Neural cell (in vitro differentiated cells): ENCODE data around the gene CRTAC1. TPM values are rescaled to one million over a fixed set of nuclear protein-coding genes. Genes with fewer than 3 reads are reported as not detected.

Experiments
- H2AFZ ChIP-seq: fragments of 200-600, 300-800 bp; sonication (generic), shearing (Covaris generic); 2 replicates; pipeline ENCODE4 v1.6.0; 2014; ENCODE audit warnings: low read depth, mild to moderate bottlenecking, antibody characterized with exemption, low read length, moderate library complexity
- H3F3A ChIP-seq: fragments of 200-600 bp; shearing (Covaris generic); 2 replicates; pipeline ENCODE4 v1.6.1; 2016; ENCODE audit warnings: mild to moderate bottlenecking, moderate library complexity, mixed read lengths, antibody characterized with exemption, low read length; ENCODE audit not compliant: insufficient read depth, poor library complexity, severe bottlenecking
- H3K27ac ChIP-seq: fragments of 200-600, 300-800 bp; sonication (generic), shearing (Covaris generic); 2 replicates; pipeline ENCODE4 v1.5.1; 2014; ENCODE audit warnings: mild to moderate bottlenecking, low read length, moderate library complexity
- H3K27me3 ChIP-seq: fragments of 300-800, 200-600 bp; sonication (generic), shearing (Covaris generic); 2 replicates; pipeline ENCODE4 v1.6.0; 2014; ENCODE audit warnings: mild to moderate bottlenecking, low read depth, low read length, moderate library complexity; ENCODE audit not compliant: insufficient read depth
- H3K36me3 ChIP-seq: fragments of 300-800, 200-600 bp; sonication (generic), shearing (Covaris generic); 2 replicates; pipeline ENCODE4 v1.5.1; 2014; ENCODE audit warnings: mild to moderate bottlenecking, antibody characterized with exemption, low read length, moderate library complexity; ENCODE audit not compliant: insufficient read depth
- H3K4me2 ChIP-seq: fragments of 300-800, 200-600 bp; sonication (generic), shearing (Covaris generic); 2 replicates; pipeline ENCODE4 v1.6.0; 2014; ENCODE audit warnings: mild to moderate bottlenecking, low read length
- H3K4me3 ChIP-seq: fragments of 300-800, 200-600 bp; sonication (generic), shearing (Covaris generic); 2 replicates; pipeline ENCODE4 v1.5.1; 2014; ENCODE audit warnings: mild to moderate bottlenecking, low read length, moderate library complexity
- H3K79me2 ChIP-seq: fragments of 200-600 bp; shearing (Covaris generic); replicated peaks from 2 replicates; pipeline ENCODE4 v1.6.0; 2014; ENCODE audit warnings: mild to moderate bottlenecking, low read length, moderate library complexity; ENCODE audit not compliant: insufficient read depth
- H3K9ac ChIP-seq: fragments of 300-800, 200-600 bp; sonication (generic), shearing (Covaris generic); 2 replicates; pipeline ENCODE4 v1.6.1; 2016; ENCODE audit warnings: mild to moderate bottlenecking, low read length, mixed read lengths
- H3K9me2 ChIP-seq: fragments of 200-600 bp; shearing (Covaris generic); 2 replicates; pipeline ENCODE4 v1.6.1; 2016; ENCODE audit warnings: mild to moderate bottlenecking, low read length, mixed read lengths; ENCODE audit not compliant: insufficient read depth
- H3K9me3 ChIP-seq: fragments of 200-600, 300-800 bp; sonication (generic), shearing (Covaris generic); 2 replicates; pipeline ENCODE4 v1.6.1; 2016; ENCODE audit warnings: mild to moderate bottlenecking, mixed run types, low read length, moderate library complexity, mixed read lengths
- H4K20me1 ChIP-seq: fragments of 200-600 bp; shearing (Covaris generic); 2 replicates; pipeline ENCODE4 v1.6.1; 2016; ENCODE audit warnings: mild to moderate bottlenecking, mixed run types; ENCODE audit not compliant: insufficient read depth
- EP300 ChIP-seq: fragments of 450-650 bp; conservative IDR thresholded peaks from 2 replicates; pipeline ENCODE4 v1.6.1; 2014; ENCODE audit warnings: antibody characterized with exemption, mild to moderate bottlenecking, moderate library complexity; ENCODE audit not compliant: poor library complexity, severe bottlenecking
- EZH2 ChIP-seq: fragments of 200-600, 300-800 bp; shearing (Covaris generic), sonication (generic); IDR thresholded peaks from 2 replicates; pipeline ENCODE4 v1.6.1; 2014; ENCODE audit warnings: antibody characterized with exemption, low read length, borderline replicate concordance, mild to moderate bottlenecking; ENCODE audit not compliant: insufficient read depth, poor library complexity, severe bottlenecking
- MXI1 ChIP-seq: fragments of 450-650 bp; conservative IDR thresholded peaks from 2 replicates; pipeline ENCODE4 v1.6.1; 2014; ENCODE audit warnings: antibody characterized with exemption, mild to moderate bottlenecking; ENCODE audit not compliant: poor library complexity, severe bottlenecking
- POLR2AphosphoS5 ChIP-seq: IDR thresholded peaks from 2 replicates; pipeline ENCODE4 v1.6.1; 2012
- RAD21 ChIP-seq: fragments of 450-650 bp; conservative IDR thresholded peaks from 2 replicates; pipeline ENCODE4 v1.6.1; 2014; ENCODE audit warnings: antibody characterized with exemption, mild to moderate bottlenecking, moderate library complexity
- REST ChIP-seq: IDR thresholded peaks from 2 replicates; pipeline ENCODE4 v1.6.1; 2012; ENCODE audit warnings: borderline replicate concordance
- SMC3 ChIP-seq: fragments of 450-650 bp; conservative IDR thresholded peaks from 2 replicates; pipeline ENCODE4 v1.6.1; 2014; ENCODE audit warnings: antibody characterized with exemption, mild to moderate bottlenecking, moderate library complexity; ENCODE audit not compliant: poor library complexity
- TAF1 ChIP-seq: IDR thresholded peaks from 2 replicates; pipeline ENCODE4 v1.6.1; 2012; ENCODE audit warnings: low read depth
- polyA plus RNA-seq: library from polyadenylated mRNA; depleted of rRNA; stranded (reverse); fragments of >200 nt; gene quantifications from 2 replicates; pipeline ENCODE4 v1.2.3, GENCODE V29; 2014
- TF ChIP-seq, protein P1 (sequence below): fragments of 450-650 bp; IDR thresholded peaks from 2 replicates; pipeline ENCODE4 v1.5.1; 2014; ENCODE audit warnings: antibody characterized with exemption, mild to moderate bottlenecking, moderate library complexity; ENCODE audit not compliant: poor library complexity, severe bottlenecking

Gene CRTAC1
- polyA plus RNA-seq, 1 donor from 2014 or later: 1.1 TPM

- Histone ChIP-seq H3K36me3 (no peaks in the 10 kb centered on the region), H3K27me3 (no peaks in the 10 kb centered on the region), H2AFZ (no peak overlapping the region), H3K9ac (no peak overlapping the region), H3F3A (no peaks in the 10 kb centered on the region), H3K9me2 (no peaks in the 10 kb centered on the region), H4K20me1 (no peaks in the 10 kb centered on the region), H3K79me2 (no peaks in the 10 kb centered on the region), H3K9me3 (no peaks in the 10 kb centered on the region), H3K27ac (no peak overlapping the region), H3K4me2 (no peak overlapping the region), H3K4me3 (no peak overlapping the region)
- no peak for TF ChIP-seq EZH2
- no peak for TF ChIP-seq TAF1
- TF ChIP-seq, protein P1, sequence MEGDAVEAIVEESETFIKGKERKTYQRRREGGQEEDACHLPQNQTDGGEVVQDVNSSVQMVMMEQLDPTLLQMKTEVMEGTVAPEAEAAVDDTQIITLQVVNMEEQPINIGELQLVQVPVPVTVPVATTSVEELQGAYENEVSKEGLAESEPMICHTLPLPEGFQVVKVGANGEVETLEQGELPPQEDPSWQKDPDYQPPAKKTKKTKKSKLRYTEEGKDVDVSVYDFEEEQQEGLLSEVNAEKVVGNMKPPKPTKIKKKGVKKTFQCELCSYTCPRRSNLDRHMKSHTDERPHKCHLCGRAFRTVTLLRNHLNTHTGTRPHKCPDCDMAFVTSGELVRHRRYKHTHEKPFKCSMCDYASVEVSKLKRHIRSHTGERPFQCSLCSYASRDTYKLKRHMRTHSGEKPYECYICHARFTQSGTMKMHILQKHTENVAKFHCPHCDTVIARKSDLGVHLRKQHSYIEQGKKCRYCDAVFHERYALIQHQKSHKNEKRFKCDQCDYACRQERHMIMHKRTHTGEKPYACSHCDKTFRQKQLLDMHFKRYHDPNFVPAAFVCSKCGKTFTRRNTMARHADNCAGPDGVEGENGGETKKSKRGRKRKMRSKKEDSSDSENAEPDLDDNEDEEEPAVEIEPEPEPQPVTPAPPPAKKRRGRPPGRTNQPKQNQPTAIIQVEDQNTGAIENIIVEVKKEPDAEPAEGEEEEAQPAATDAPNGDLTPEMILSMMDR: no peak
- TF ChIP-seq POLR2AphosphoS5: no peak
- TF ChIP-seq RAD21: no peak
- TF ChIP-seq SMC3: no peak
- TF ChIP-seq EP300: no peak
- TF ChIP-seq REST: no peak
Observed at GRCh38 chr10:97873569-97873968, 156.9 kb downstream of the CRTAC1 start.

GRCh38 chr10:97870990-97871389 is 159.4 kb downstream of the CRTAC1 start:
- Histone ChIP-seq H3K9me3 (no peaks in the 10 kb centered on the region), H3K36me3 (no peaks in the 10 kb centered on the region), H3K27me3 (no peaks in the 10 kb centered on the region), H3K9me2 (no peaks in the 10 kb centered on the region), H3K4me2 (no peak overlapping the region), H3K79me2 (no peaks in the 10 kb centered on the region), H3K4me3 (no peak overlapping the region), H3K27ac (no peak overlapping the region), H4K20me1 (no peaks in the 10 kb centered on the region), H3F3A (no peaks in the 10 kb centered on the region), H3K9ac (no peak overlapping the region), H2AFZ (no peak overlapping the region)
- TF ChIP-seq, protein P1: no peak
- TF ChIP-seq SMC3: no peak
- no peak for TF ChIP-seq TAF1
- TF ChIP-seq POLR2AphosphoS5: no peak
- no peak for TF ChIP-seq MXI1
- TF ChIP-seq EZH2: no peak
- no peak for TF ChIP-seq REST
- no peak for TF ChIP-seq EP300
- TF ChIP-seq RAD21: no peak
